BE2C (cell line): ENCODE measurements around the gene SKOR1.

Source experiments
- DNase-seq: peaks from one replicate; pipeline ENCODE4 v3.0.0-alpha.2; 2020
- H3K27me3 ChIP-seq: fragments of 250-450 bp; sonication (Bioruptor Pico); 2 replicates; pipeline ENCODE4 v1.5.1; 2020; ENCODE audit warnings: mild to moderate bottlenecking
- H3K36me3 ChIP-seq: fragments of 250-450 bp; sonication (Bioruptor Pico); 2 replicates; pipeline ENCODE4 v1.5.1; 2020; ENCODE audit warnings: mild to moderate bottlenecking
- H3K4me1 ChIP-seq: fragments of 250-450 bp; sonication (Bioruptor Pico); 2 replicates; pipeline ENCODE4 v1.5.1; 2020
- H3K4me3 ChIP-seq: 2 replicates; pipeline ENCODE4 v1.5.1; 2011; ENCODE audit warnings: low read depth, low read length
- H3K9me3 ChIP-seq: fragments of 250-450 bp; sonication (Bioruptor Pico); 2 replicates; pipeline ENCODE4 v1.5.1; 2020
- CTCF ChIP-seq: IDR thresholded peaks from 2 replicates; pipeline ENCODE4 v1.5.1; 2012; ENCODE audit warnings: mild to moderate bottlenecking, low read depth, low read length

The SKOR1 gene

GRCh38 chr15:67803299-67803698 lies 22.0 kb upstream of the SKOR1 start:
- Histone ChIP-seq H3K4me1 (peaks cover 17% of the 10 kb centered on the region), H3K9me3 (no peaks in the 10 kb centered on the region)
- DNase-seq: no peak

GRCh38 chr15:67803996-67804843 lies 21.1 kb upstream of the SKOR1 start:
- no peaks in the 10 kb centered on the region for H3K9me3 ChIP-seq
- peaks cover 35% of the 10 kb centered on the region for H3K27me3 ChIP-seq
- TF ChIP-seq CTCF: no peak
- no peak overlapping the region for H3K4me3 ChIP-seq
- DNase-seq: peak; percentile 60
- H3K36me3 ChIP-seq: no peaks in the 10 kb centered on the region
- peaks cover 15% of the 10 kb centered on the region for H3K4me1 ChIP-seq

More at GRCh38 chr15:67803299-67803698, 22.0 kb upstream of the SKOR1 start:
- Histone ChIP-seq H3K27me3 (peaks cover 35% of the 10 kb centered on the region), H3K4me3 (no peak overlapping the region), H3K36me3 (no peaks in the 10 kb centered on the region)
- no peak for TF ChIP-seq CTCF

- H3K36me3 ChIP-seq: no peaks in the 10 kb centered on the region
- DNase-seq: no peak
- TF ChIP-seq CTCF: no peak
- H3K27me3 ChIP-seq: peaks cover 35% of the 10 kb centered on the region
- no peaks in the 10 kb centered on the region for H3K9me3 ChIP-seq
- peaks cover 8% of the 10 kb centered on the region for H3K4me1 ChIP-seq
- no peak overlapping the region for H3K4me3 ChIP-seq
Measured at GRCh38 chr15:67805008-67805665, 20.2 kb upstream of the SKOR1 start.

GRCh38 chr15:67805666-67806516 lies 19.4 kb upstream of the SKOR1 start:
- Histone ChIP-seq H3K4me1 (peaks cover 4% of the 10 kb centered on the region; the same call in 1 of the 2 replicates), H3K36me3 (no peaks in the 10 kb centered on the region), H3K27me3 (peaks cover 34% of the 10 kb centered on the region), H3K9me3 (no peaks in the 10 kb centered on the region), H3K4me3 (no peak overlapping the region)
- no peak for TF ChIP-seq CTCF
- no peak for DNase-seq

- no peaks in the 10 kb centered on the region for H3K36me3 ChIP-seq
- peaks cover 4% of the 10 kb centered on the region; the same call in 1 of the 2 replicates for H3K4me1 ChIP-seq
- no peak for TF ChIP-seq CTCF
- DNase-seq: no peak
- H3K9me3 ChIP-seq: no peaks in the 10 kb centered on the region
- H3K4me3 ChIP-seq: no peak overlapping the region
- peaks cover 32% of the 10 kb centered on the region for H3K27me3 ChIP-seq
Measured at GRCh38 chr15:67806536-67806935, 18.8 kb upstream of the SKOR1 start.
